K562 (cell line): ENCODE data around the gene CRKL. TPM values are rescaled to one million over a fixed set of nuclear protein-coding genes. Genes with fewer than 3 reads are reported as not detected.

Experiments
- ATAC-seq: fragments of 200-7000 bp; cut with Tn5 transposase; 3 replicates; pipeline ENCODE4 v1.9.1; 2020; ENCODE audit warnings: moderate library complexity
- BruUV-seq: library from RNA; stranded (reverse); fragments of 400-500 nt; replicated peaks from 2 replicates; lab custom pipeline; 2021; lab: Mats Ljungman, UMichigan
- CTCF ChIA-PET: fragments of 300-600 bp; formaldehyde crosslinking; extraction: SDS; loops from one replicate; lab custom pipeline; 2021; ENCODE audit warnings: low intra/inter-chr PET ratio; lab: Yijun Ruan, JAX
- POLR2A ChIA-PET: fragments of 300-600, 350-650 bp; sonication (Branson Sonifier 250); formaldehyde crosslinking; extraction: SDS; loops from one replicate; lab custom pipeline; 2021; ENCODE audit warnings: antibody characterized with exemption, inconsistent platforms; lab: Yijun Ruan, JAX
- DNase-seq, 4 experiments: peaks; one replicate each; pipeline versions ENCODE4 v3.0.0 to v3.0.0-alpha.2; 2011 to 2018; ENCODE audit warnings: low spot score in 3 of 4, mixed read lengths in 3 of 4; ENCODE audit errors: extremely low read depth in 1 of 4
- FAIRE-seq: peaks from 2 replicates; lab custom pipeline; 2011; peaks lifted over from hg19 to GRCh38; lab: Jason Lieb, UNC
- H2AFZ ChIP-seq: 2 replicates; pipeline ENCODE4 v1.6.0; 2011; ENCODE audit warnings: low read depth, low read length, control low read depth, inconsistent platforms
- H3K27ac ChIP-seq: fragments of 200-600 bp; 3 replicates; pipeline ENCODE4 v1.8.0; 2011; ENCODE audit warnings: low read depth, mild to moderate bottlenecking, control low read depth, inconsistent platforms, low read length, moderate library complexity, mixed read lengths; ENCODE audit errors: extremely low read depth
- H3K27me3 ChIP-seq, 2 experiments: fragments of 300-600 bp in 1 of 2; 2 replicates in 1 of 2; 3 replicates in 1 of 2; pipeline versions ENCODE4 v1.6.0 to v1.8.0; 2011; ENCODE audit warnings: inconsistent platforms in 2 of 2, low read length in 2 of 2, mild to moderate bottlenecking in 1 of 2, mixed read lengths in 1 of 2, moderate library complexity in 1 of 2; ENCODE audit not compliant: control insufficient read depth in 2 of 2, insufficient read depth in 2 of 2
- H3K36me3 ChIP-seq: fragments of 300-600 bp; 3 replicates; pipeline ENCODE4 v1.8.0; 2011; ENCODE audit warnings: mild to moderate bottlenecking, low read length, inconsistent platforms; ENCODE audit not compliant: control insufficient read depth, insufficient read depth
- H3K4me1 ChIP-seq, 2 experiments: fragments of 200-600 bp in 1 of 2; replicated peaks in 1 of 2; 2 replicates in 1 of 2; 3 replicates in 1 of 2; pipeline versions ENCODE4 v1.5.1 to v1.8.0; 2011; ENCODE audit warnings: inconsistent platforms in 2 of 2, low read length in 2 of 2, mild to moderate bottlenecking in 1 of 2, mixed read lengths in 1 of 2, moderate library complexity in 1 of 2; ENCODE audit not compliant: control insufficient read depth in 2 of 2, insufficient read depth in 2 of 2
- H3K4me2 ChIP-seq: 2 replicates; pipeline ENCODE4 v1.6.1; 2011; ENCODE audit warnings: low read length, control low read depth, inconsistent platforms, mixed read lengths; ENCODE audit not compliant: insufficient read depth
- H3K4me3 ChIP-seq: fragments of 200-600 bp; sonication (generic), shearing (Covaris generic); 2 replicates; pipeline ENCODE4 v1.5.1; 2016; ENCODE audit warnings: control low read depth, inconsistent platforms
- H3K79me2 ChIP-seq: fragments of 200-600 bp; 3 replicates; pipeline ENCODE4 v1.8.0; 2011; ENCODE audit warnings: low read length, inconsistent platforms; ENCODE audit not compliant: control insufficient read depth, insufficient read depth
- H3K9ac ChIP-seq, 2 experiments: 2 replicates each; pipeline versions ENCODE4 v1.6.0 to v1.6.1; 2011; ENCODE audit warnings: low read depth in 2 of 2, low read length in 2 of 2, control low read depth in 1 of 2, inconsistent platforms in 1 of 2, mild to moderate bottlenecking in 1 of 2, mixed read lengths in 1 of 2; ENCODE audit not compliant: insufficient read depth in 1 of 2
- H3K9me1 ChIP-seq: one replicate; pipeline ENCODE4 v1.6.0; 2011; ENCODE audit warnings: inconsistent platforms, mild to moderate bottlenecking, low read length, moderate library complexity; ENCODE audit not compliant: control insufficient read depth, insufficient read depth
- H3K9me3 ChIP-seq: replicated peaks from 2 replicates; pipeline ENCODE4 v1.5.1; 2011; ENCODE audit warnings: low read depth, low read length, inconsistent platforms; ENCODE audit not compliant: control insufficient read depth, insufficient read depth
- H4K20me1 ChIP-seq: replicated peaks from 2 replicates; pipeline ENCODE4 v1.6.1; 2011; ENCODE audit warnings: low read length, inconsistent platforms, mixed read lengths; ENCODE audit not compliant: control insufficient read depth, insufficient read depth
- ARID3B ChIP-seq: fragments of 250-450 bp; sonication (Bioruptor Pico); IDR thresholded peaks from 2 replicates; pipeline ENCODE4 v1.4.0; 2020; ENCODE audit warnings: borderline replicate concordance
- CXXC5 ChIP-seq: fragments of 250-450 bp; sonication (Bioruptor Pico); IDR thresholded peaks from 2 replicates; pipeline ENCODE4 v1.8.0; 2022; ENCODE audit warnings: inconsistent platforms, mild to moderate bottlenecking, moderate library complexity
- DPF2 ChIP-seq: fragments of 450-650 bp; IDR thresholded peaks from 2 replicates; pipeline ENCODE4 v1.6.1; 2016
- ETS2 ChIP-seq: IDR thresholded peaks from 2 replicates; pipeline ENCODE4 v1.6.1; 2016; ENCODE audit warnings: borderline replicate concordance, missing genetic modification characterization, mild to moderate bottlenecking, moderate library complexity, missing compliant biosample characterization; ENCODE audit not compliant: poor library complexity, severe bottlenecking
- MCM5 ChIP-seq: fragments of 450-650 bp; IDR thresholded peaks from 2 replicates; pipeline ENCODE4 v1.6.1; 2016; ENCODE audit warnings: low read depth
- PBX2 ChIP-seq, 2 experiments: IDR thresholded peaks in 1 of 2; conservative IDR thresholded peaks in 1 of 2; 2 replicates each; pipeline ENCODE4 v1.6.1; 2016; ENCODE audit warnings: low read depth in 2 of 2, mild to moderate bottlenecking in 1 of 2, missing compliant biosample characterization in 1 of 2, missing genetic modification characterization in 1 of 2, moderate library complexity in 1 of 2
- SETDB1 ChIP-seq: IDR thresholded peaks from one replicate; pipeline ENCODE4 v1.6.1; 2012; ENCODE audit warnings: low read length, control low read depth, inconsistent platforms
- SOX6 ChIP-seq: fragments of 450-650 bp; IDR thresholded peaks from 2 replicates; pipeline ENCODE4 v1.6.1; 2014; ENCODE audit warnings: mild to moderate bottlenecking
- ZBED1 ChIP-seq: IDR thresholded peaks from 2 replicates; pipeline ENCODE4 v1.6.1; 2014
- WGBS: fragments of 100-300 bp; shearing (Covaris generic); methylation state at CpG from one replicate; pipeline ENCODE4 v1.1.6; 2016; ENCODE audit warnings: low coverage, mixed read lengths; ENCODE audit not compliant: insufficient coverage; ENCODE audit errors: missing lambda C conversion rate; 5-methylcytosine and 5-hydroxymethylcytosine counted together
- in situ Hi-C: fragments of 300-500 bp; cut with MboI; formaldehyde crosslinking; loops from 4 replicates; pipeline ENCODE4 v1.15.0; 2018; ENCODE audit warnings: inconsistent platforms, mixed read lengths
- intact Hi-C: fragments of 100-400 bp; cut with micrococcal nuclease; formaldehyde crosslinking; loops from 2 replicates; pipeline ENCODE4 v1.14.2; 2022
- polyA plus RNA-seq, 8 experiments: library from polyadenylated mRNA; depleted of rRNA in 4 of 8; stranded (reverse) in 5 of 8; unstranded in 3 of 8; fragments of >200 nt; fragmentation: Nextera tagmentation in 2 of 8; fragmentation: Illumina TruSeq in 1 of 8; extraction: Ambion mirVana in 2 of 8; extraction: Trizol in 1 of 8; gene quantifications; 2 replicates each; pipeline versions ENCODE4 v1.2.1 to v1.2.3, GENCODE V29; 2011 to 2014; ENCODE audit warnings: inconsistent platforms in 1 of 8, missing spikeins in 1 of 8
- total RNA-seq, 7 experiments: library from RNA; depleted of rRNA in 6 of 7; stranded (reverse); fragments of >200 nt in 6 of 7; fragmentation: Illumina TruSeq in 2 of 7; extraction: Trizol in 2 of 7; gene quantifications; 2 replicates each; pipeline versions ENCODE4 v1.2.1 to v1.2.3, GENCODE V29; 2011 to 2021; ENCODE audit warnings: low replicate concordance in 1 of 7
- TF ChIP-seq, protein P1 (sequence below): fragments of 250-450 bp; sonication (Bioruptor Pico); IDR thresholded peaks from 2 replicates; pipeline ENCODE4 v1.9.0; 2021; ENCODE audit warnings: mild to moderate bottlenecking, inconsistent platforms
- TF ChIP-seq, protein P2 (sequence below): sonication (generic); formaldehyde crosslinking; IDR thresholded peaks from 2 replicates; pipeline ENCODE4 v1.8.1; 2023; ENCODE audit warnings: mild to moderate bottlenecking, missing genetic modification reagents

Gene CRKL
- total and polyA plus RNA-seq, 9 of the 15 experiments (the other 6 are each of a cell fraction or from before 2014, with no cell fraction given): 100 to 263 (median 124) TPM

- no peaks in the 10 kb centered on the region for H3K27me3 ChIP-seq
- ChIA-PET POLR2A (interaction anchor here (1.4 to 17.9 kb wide), 5 partner anchors 8 to 45 kb away, joined by 4 to 451 read pairs (median 57); partner anchors contain the start of genes AIFM3, LZTR1, P2RX6 and THAP7), CTCF (no interaction called here)
- intact Hi-C loops (no loop called here), in situ Hi-C loops (no loop called here)
- peaks cover 0 to 72% of the 10 kb centered on the region in 2 experiments; a peak in 2 of 5 replicates for H3K4me1 ChIP-seq
- no peaks in the 10 kb centered on the region for H3K9me3 ChIP-seq
- H3K4me3 ChIP-seq: no peak overlapping the region
- FAIRE-seq: no peak
- BruUV-seq: no TSS peak
- no peak for ATAC-seq
- H3K36me3 ChIP-seq: peaks cover 95% of the 10 kb centered on the region; the same call in 2 of the 3 replicates
- H2AFZ ChIP-seq: no peak overlapping the region
- no peak overlapping the region for H3K27ac ChIP-seq
- DNase-seq: no peak
- no peak overlapping the region for H3K4me2 ChIP-seq
- H3K9me1 ChIP-seq: peaks cover 7% of the 10 kb centered on the region
- 87% methylated on average over 21 of the region's 21 CpGs for WGBS
- H3K9ac ChIP-seq: peak overlapping the region in 1 of 2 experiments; percentile 15; a peak in 2 of 4 replicates
- no peaks in the 10 kb centered on the region for H3K79me2 ChIP-seq
- peaks cover 24% of the 10 kb centered on the region; the same call in 1 of the 2 replicates for H4K20me1 ChIP-seq
- TF ChIP-seq, protein P1, sequence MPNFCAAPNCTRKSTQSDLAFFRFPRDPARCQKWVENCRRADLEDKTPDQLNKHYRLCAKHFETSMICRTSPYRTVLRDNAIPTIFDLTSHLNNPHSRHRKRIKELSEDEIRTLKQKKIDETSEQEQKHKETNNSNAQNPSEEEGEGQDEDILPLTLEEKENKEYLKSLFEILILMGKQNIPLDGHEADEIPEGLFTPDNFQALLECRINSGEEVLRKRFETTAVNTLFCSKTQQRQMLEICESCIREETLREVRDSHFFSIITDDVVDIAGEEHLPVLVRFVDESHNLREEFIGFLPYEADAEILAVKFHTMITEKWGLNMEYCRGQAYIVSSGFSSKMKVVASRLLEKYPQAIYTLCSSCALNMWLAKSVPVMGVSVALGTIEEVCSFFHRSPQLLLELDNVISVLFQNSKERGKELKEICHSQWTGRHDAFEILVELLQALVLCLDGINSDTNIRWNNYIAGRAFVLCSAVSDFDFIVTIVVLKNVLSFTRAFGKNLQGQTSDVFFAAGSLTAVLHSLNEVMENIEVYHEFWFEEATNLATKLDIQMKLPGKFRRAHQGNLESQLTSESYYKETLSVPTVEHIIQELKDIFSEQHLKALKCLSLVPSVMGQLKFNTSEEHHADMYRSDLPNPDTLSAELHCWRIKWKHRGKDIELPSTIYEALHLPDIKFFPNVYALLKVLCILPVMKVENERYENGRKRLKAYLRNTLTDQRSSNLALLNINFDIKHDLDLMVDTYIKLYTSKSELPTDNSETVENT (CRISPR knock-in tag): peak; percentile 62; the same call in 1 of the 2 replicates
- TF ChIP-seq ARID3B (CRISPR knock-in tag) (peak; percentile 51; the same call in 1 of the 2 replicates), CXXC5 (CRISPR knock-in tag) (no peak), MCM5 (no peak), ETS2 (peak; percentile 11), PBX2 (CRISPR knock-in tag; IDR thresholded peaks at IDR 0.05; ENCODE audit: low read depth) (peak; percentile 44; the same call in 1 of the 2 replicates), PBX2 (tag; conservative IDR thresholded peaks at IDR 0.05; ENCODE audit: low read depth) (no peak), ZBED1 (no peak), DPF2 (no peak), SETDB1 (peak; percentile 1), SOX6 (no peak)
- TF ChIP-seq, protein P2, sequence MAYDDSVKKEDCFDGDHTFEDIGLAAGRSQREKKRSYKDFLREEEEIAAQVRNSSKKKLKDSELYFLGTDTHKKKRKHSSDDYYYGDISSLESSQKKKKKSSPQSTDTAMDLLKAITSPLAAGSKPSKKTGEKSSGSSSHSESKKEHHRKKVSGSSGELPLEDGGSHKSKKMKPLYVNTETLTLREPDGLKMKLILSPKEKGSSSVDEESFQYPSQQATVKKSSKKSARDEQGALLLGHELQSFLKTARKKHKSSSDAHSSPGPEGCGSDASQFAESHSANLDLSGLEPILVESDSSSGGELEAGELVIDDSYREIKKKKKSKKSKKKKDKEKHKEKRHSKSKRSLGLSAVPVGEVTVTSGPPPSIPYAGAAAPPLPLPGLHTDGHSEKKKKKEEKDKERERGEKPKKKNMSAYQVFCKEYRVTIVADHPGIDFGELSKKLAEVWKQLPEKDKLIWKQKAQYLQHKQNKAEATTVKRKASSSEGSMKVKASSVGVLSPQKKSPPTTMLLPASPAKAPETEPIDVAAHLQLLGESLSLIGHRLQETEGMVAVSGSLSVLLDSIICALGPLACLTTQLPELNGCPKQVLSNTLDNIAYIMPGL: peak; percentile 30; the same call in 1 of the 2 replicates
Measured at GRCh38 chr22:20992456-20993303, 75.5 kb downstream of the CRKL start.
